Left lung (tissue), 10 donors: ENCODE data around the gene SULT1B1. TPM values are rescaled to one million over a fixed set of nuclear protein-coding genes. Genes with fewer than 3 reads are reported as not detected.

Experiments used
- ATAC-seq: fragments of 200-7000 bp; cut with Tn5 transposase; one replicate; pipeline ENCODE4 v1.9.1; 2020; ENCODE audit warnings: moderate library complexity
- DNase-seq, 4 donors: peaks; one replicate each; pipeline ENCODE4 v3.0.0-alpha.2; 2013 to 2020
- H3K27ac ChIP-seq, 2 donors: fragments of 200-600 bp; sonication (generic) in 1 of 2; one replicate each; pipeline versions ENCODE4 v1.5.0 to v1.8.0; 2020 to 2021
- H3K27me3 ChIP-seq, 2 donors: fragments of 200-600 bp; sonication (generic) in 1 of 2; one replicate each; pipeline versions ENCODE4 v1.5.0 to v1.8.0; 2020 to 2021
- H3K36me3 ChIP-seq, 2 donors: fragments of 200-600 bp; sonication (generic) in 1 of 2; one replicate each; pipeline versions ENCODE4 v1.5.0 to v1.8.0; 2020 to 2021
- H3K4me1 ChIP-seq, 2 donors: fragments of 200-600 bp; one replicate each; pipeline ENCODE4 v1.8.0; 2021
- H3K4me3 ChIP-seq, 2 donors: fragments of 200-600 bp; sonication (generic) in 1 of 2; one replicate each; pipeline versions ENCODE4 v1.5.0 to v1.8.0; 2020 to 2021; ENCODE audit warnings: mild to moderate bottlenecking in 1 of 2
- H3K9me3 ChIP-seq, 2 donors: fragments of 200-600 bp; sonication (generic) in 1 of 2; one replicate each; pipeline versions ENCODE4 v1.5.0 to v1.8.0; 2020 to 2021
- intact Hi-C, 2 donors: fragments of 100-400 bp; cut with DNase I; formaldehyde crosslinking; loops; one replicate each; pipeline versions ENCODE4 v1.11.2 to v1.14.2; 2022
- polyA plus RNA-seq, 6 donors: library from polyadenylated mRNA; unstranded; fragments of 120-200 nt; gene quantifications; one replicate each; pipeline ENCODE4 v1.2.1, GENCODE V29; 2013; ENCODE audit not compliant: insufficient read length in 6 of 6
- total RNA-seq, 2 donors: library from RNA; stranded (reverse); fragmentation: NEBNext Ultra II Directional; extraction: Animal tissue kit (Norgen Biotek cat#: 25700); gene quantifications; one replicate each; pipeline ENCODE4 v1.2.1, GENCODE V29; 2021
- TF ChIP-seq, protein P1 (sequence below), 2 donors: fragments of 200-600 bp; sonication (generic) in 1 of 2; IDR thresholded peaks; one replicate each; pipeline versions ENCODE4 v1.5.0 to v1.8.0; 2021; ENCODE audit warnings: antibody characterized with exemption in 2 of 2
- donor health status: DM: no; HTN: yes; CAD: no.
- donor health status: DM: no; HTN: no; CAD: no.

SULT1B1 gene
- total and polyA plus RNA-seq, 8 donors, result 1.0 to 25.0 (median 2.4) TPM

DNA sequence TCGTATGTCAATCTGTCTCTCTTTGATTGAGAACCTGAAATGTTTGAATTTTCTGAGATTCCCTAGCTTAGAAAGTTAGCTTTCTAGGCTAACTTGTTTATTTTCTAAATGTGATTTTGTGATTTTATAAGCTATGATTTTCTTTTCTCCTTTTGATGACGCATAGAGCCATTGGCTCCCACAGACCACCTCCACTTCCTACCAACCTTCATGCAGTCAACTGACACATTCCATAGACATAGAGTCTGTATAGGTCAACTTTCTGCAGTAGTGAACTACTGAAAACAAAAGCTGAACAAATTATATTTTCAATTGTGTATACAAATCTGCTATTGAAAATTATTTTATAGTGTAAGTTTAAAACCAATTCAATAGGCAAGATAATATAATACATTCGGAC lies 2.8 kb upstream of the SULT1B1 start:
- Histone ChIP-seq H3K27me3 (no peaks in the 10 kb centered on the region), H3K36me3 (no peaks in the 10 kb centered on the region), H3K4me1 (peaks cover 0 to 17% of the 10 kb centered on the region in 2 donors), H3K4me3 (no peak overlapping the region), H3K9me3 (no peaks in the 10 kb centered on the region), H3K27ac (no peak overlapping the region)
- TF ChIP-seq, protein P1, sequence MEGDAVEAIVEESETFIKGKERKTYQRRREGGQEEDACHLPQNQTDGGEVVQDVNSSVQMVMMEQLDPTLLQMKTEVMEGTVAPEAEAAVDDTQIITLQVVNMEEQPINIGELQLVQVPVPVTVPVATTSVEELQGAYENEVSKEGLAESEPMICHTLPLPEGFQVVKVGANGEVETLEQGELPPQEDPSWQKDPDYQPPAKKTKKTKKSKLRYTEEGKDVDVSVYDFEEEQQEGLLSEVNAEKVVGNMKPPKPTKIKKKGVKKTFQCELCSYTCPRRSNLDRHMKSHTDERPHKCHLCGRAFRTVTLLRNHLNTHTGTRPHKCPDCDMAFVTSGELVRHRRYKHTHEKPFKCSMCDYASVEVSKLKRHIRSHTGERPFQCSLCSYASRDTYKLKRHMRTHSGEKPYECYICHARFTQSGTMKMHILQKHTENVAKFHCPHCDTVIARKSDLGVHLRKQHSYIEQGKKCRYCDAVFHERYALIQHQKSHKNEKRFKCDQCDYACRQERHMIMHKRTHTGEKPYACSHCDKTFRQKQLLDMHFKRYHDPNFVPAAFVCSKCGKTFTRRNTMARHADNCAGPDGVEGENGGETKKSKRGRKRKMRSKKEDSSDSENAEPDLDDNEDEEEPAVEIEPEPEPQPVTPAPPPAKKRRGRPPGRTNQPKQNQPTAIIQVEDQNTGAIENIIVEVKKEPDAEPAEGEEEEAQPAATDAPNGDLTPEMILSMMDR (IDR thresholded peaks at IDR 0.05), result no peak
- no peak for ATAC-seq
- no peak for DNase-seq
- intact Hi-C loops, result no loop called here

DNA sequence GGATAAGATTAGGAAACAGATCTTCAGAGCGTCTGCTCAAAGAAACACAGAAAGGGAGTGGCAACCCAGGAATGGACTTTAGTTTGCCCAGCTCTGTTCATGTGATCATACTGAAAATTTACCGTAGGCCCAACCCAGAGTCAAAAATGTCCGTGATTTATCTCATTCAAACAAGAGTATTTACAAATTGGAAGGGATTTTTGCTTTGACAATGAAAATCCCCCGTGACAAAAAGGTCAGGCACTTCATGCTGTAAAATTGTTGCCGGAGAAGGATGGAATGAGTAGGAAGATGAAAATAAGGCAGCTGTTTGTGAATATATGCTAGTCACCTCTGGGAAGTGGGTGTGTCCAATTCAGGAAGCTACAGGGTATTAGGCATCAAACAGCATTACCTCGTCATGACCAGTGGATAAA lies 1.2 kb downstream of the SULT1B1 start:
- TF ChIP-seq, protein P1 (IDR thresholded peaks at IDR 0.05), result no peak
- ATAC-seq (peak; percentile 26), DNase-seq (no peak)
- peak overlapping the region in 1 of 2 donors; percentile 26 for H3K4me3 ChIP-seq
- intact Hi-C loops, result no loop called here
- H3K9me3 ChIP-seq, result no peaks in the 10 kb centered on the region
- H3K4me1 ChIP-seq, result peaks cover 0 to 38% of the 10 kb centered on the region in 2 donors
- H3K27me3 ChIP-seq, result no peaks in the 10 kb centered on the region
- no peaks in the 10 kb centered on the region for H3K36me3 ChIP-seq
- H3K27ac ChIP-seq, result peak overlapping the region in 1 of 2 donors; percentile 85

DNA sequence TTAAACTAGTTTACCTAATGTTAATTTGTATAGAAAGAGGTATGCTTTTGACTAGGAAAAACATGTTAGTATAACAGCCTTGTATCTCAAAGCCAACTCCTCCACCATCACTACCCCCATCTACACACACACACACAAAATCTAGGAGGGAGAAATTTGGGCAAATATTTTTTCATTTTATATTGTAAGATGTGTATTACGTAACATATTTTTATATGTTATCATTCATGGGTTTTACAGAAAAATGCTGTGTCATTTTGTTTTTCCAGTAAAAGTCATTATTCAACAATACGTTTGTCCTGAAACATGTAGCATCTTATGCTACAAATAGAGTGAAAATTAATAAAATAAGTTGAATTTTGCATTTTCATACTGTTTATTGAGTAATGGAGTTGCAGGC lies 3.0 kb downstream of the SULT1B1 start:
- DNase-seq (no peak), ATAC-seq (no peak)
- H3K4me3 ChIP-seq, result no peak overlapping the region
- TF ChIP-seq, protein P1 (IDR thresholded peaks at IDR 0.05), result no peak
- H3K36me3 ChIP-seq, result no peaks in the 10 kb centered on the region
- no peaks in the 10 kb centered on the region for H3K27me3 ChIP-seq
- H3K27ac ChIP-seq, result peak overlapping the region in 1 of 2 donors; percentile 85
- H3K9me3 ChIP-seq, result no peaks in the 10 kb centered on the region
- H3K4me1 ChIP-seq, result peaks cover 0 to 42% of the 10 kb centered on the region in 2 donors
- intact Hi-C loops, result no loop called here

DNA sequence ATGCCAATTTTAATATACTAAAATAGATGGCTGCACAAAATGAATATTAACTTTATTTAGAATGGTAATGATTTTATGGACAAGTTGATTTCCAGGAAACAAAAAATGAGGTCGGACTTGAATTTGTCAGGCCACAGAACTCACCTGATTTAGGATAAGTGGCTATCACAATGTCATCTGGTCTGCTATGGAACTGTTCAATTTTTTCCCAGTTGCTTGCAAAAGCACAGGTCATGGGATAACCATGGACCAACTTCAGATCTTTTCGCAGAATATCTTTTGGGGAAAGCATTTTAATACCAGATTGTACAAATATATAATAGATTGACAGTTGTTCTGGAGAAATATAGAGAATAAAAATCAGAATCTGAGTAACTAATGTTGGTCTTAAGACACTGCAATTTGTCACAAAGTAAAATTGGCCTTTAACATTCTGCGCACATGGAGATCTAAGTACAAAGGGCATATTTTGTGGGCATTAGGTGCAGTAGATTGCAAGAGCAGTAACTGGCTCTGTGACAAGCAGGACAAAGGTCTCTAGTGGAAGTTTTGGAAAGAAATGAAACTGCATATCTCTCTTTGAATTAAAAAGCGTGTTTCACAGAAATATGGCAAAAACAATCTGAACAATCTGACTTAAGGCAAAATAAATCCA lies 5.4 kb downstream of the SULT1B1 start:
- Histone ChIP-seq H3K9me3 (no peaks in the 10 kb centered on the region), H3K27me3 (no peaks in the 10 kb centered on the region), H3K4me1 (peaks cover 0 to 60% of the 10 kb centered on the region in 2 donors), H3K27ac (no peak overlapping the region), H3K36me3 (no peaks in the 10 kb centered on the region), H3K4me3 (no peak overlapping the region)
- DNase-seq (no peak), ATAC-seq (no peak)
- TF ChIP-seq, protein P1 (IDR thresholded peaks at IDR 0.05), result no peak
- intact Hi-C loops, result no loop called here

DNA sequence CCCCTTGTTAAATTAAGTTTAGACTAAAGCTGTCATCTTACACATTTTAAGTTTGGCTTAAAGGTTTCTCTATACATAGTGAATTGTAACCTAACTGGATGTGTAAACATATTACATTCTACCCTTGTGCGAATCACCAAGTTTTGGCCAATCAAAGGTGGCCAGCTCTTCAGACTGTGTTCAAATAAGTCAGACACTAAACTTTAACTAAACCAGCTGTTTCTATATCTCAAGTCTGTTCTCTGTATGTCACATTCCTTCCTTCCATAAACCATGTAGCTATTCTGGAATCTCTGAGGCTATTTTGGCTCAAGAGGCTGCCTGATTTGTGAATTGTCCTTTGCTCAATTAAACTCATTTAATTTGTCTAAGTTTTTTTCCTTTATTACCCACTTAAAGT lies 6.7 kb downstream of the SULT1B1 start:
- ATAC-seq (no peak), DNase-seq (no peak)
- no peaks in the 10 kb centered on the region for H3K27me3 ChIP-seq
- no peaks in the 10 kb centered on the region for H3K36me3 ChIP-seq
- TF ChIP-seq, protein P1 (IDR thresholded peaks at IDR 0.05), result no peak
- intact Hi-C loops, result no loop called here
- no peak overlapping the region for H3K27ac ChIP-seq
- peaks cover 0 to 69% of the 10 kb centered on the region in 2 donors for H3K4me1 ChIP-seq
- H3K9me3 ChIP-seq, result no peaks in the 10 kb centered on the region
- no peak overlapping the region for H3K4me3 ChIP-seq
